Effector CD4-positive, alpha-beta T cell (primary cell): Measurements from ENCODE around the gene DROSHA.
"Not testable (repeated sequence)": the region's sequence is repeated elsewhere in the genome, so short reads cannot be mapped to it uniquely, and the experiment has no call there.

ENCODE experiments used
- DNase-seq: peaks from one replicate; pipeline ENCODE4 v3.0.0-alpha.2; 2020

Gene DROSHA

DNA sequence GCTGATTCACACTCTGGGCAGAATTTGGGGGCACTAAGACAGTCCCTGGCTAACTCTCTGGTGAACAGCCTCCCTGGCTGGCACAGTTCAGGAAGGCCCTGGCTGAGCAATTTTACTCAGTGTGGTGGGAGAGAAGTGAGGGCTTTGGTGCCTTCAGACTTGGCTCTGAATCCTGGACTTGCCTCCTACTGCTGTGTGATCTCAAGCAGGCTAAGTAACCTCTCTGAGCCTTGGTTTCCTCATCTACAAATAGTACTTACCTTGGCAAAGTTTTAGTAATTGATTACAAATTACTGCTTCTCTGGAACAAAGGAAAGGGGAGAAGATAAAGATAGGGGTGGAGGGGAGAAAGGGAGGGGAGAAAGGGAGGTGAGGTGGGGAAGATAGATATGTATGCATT lies 153.8 kb downstream of the DROSHA start:
- DNase-seq, result no peak

DNA sequence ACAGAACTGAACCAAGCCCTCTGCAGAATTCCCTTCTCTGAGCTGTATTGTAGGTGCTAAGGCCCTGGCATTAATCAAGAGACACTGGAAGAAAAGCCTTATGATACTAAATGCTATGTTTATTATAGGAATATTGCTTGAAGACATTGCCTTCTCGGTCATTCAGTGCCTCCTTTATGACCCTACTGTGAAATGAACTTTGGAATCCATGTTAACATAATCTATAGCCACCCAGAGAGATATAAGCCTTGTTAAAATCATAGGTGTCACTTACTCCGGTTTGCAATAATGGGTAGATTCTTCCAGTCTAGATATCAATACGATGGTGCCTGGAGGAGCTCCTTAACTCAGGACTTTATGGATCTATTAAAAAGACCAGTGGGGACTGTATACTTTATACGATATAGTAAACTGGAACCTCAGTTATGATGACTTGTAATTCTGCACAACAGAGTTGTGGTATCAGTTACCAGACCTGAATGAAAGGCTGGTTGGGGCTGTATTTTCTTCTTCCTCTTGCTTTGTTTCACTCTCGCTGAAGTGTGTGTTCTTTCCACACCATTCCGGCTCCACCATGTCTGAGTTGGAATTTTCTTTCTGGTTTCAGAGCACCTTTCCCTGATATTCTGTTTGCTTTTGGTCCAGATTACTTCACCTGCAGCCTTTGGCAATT lies 154.5 kb downstream of the DROSHA start:
- DNase-seq, result no peak

DNA sequence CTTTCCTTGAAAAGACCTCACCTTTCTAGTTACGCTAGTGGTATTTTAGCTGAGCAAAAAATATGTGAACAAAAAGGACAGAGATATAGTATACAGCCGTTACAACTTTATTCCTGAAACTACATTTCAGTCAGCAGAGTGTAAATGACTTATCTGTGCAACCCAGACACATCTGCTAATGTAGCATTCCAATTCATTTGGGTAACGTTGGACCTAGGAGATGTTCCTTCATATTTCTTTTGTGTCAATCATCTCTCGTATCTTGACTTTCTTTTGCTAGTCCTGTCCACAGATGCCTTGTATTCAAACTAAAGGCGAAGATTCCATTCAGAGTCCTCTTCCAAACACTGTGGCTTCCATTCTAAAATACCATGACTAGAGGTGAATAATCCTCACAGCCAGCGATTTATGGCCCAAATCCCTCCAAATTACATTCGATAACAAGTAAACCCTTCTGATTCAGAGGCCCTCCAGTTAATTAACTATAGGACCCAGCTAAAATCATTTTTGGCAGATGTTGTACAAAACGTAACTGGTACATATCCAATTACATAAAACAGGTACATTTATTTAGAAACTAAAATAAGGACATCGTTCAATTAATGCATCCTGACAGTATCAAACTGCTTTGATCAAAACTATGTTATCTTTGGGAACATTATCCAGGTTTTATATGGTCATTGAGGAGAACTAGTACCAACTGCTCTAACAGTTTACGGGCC lies 155.7 kb downstream of the DROSHA start:
- no peak for DNase-seq

DNA sequence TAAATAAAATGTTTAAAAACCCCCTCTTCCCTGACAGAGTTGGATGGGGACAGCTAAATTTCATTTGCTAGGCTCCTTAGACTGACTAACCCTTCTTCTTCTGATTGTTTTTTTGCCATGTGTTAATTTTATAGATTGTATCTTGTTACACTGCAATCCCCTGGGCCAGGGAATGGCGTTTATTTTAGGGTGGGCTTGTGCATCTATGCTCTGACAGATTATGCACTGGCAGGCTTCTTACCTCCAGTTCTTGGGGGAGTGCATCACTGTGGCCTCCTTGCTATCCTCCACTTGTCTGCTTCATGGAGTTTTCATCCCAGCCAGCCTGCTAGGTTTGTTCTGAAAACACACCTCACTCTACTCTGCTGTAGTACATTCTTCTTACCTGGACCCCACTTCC lies 159.8 kb downstream of the DROSHA start:
- no peak for DNase-seq

DNA sequence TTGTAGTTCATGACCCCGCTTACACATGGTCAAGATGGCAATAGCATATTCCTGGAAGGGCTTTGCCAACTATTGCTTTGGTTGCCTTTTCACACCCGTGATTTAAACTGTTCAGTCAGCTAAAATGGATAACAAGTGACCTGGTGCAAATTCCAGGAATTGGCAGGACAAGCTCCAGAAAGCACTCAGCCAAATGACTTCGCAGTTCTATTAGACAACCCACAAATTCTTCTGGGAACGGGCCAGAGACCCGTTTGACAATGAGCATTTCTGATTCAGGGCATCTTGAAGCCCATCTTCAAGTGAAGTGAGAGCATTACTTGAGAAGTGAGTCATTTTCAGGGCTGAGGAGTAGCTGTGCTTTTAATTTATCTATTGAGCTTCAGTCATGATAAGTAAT lies 165.0 kb downstream of the DROSHA start:
- DNase-seq, result no peak

DNA sequence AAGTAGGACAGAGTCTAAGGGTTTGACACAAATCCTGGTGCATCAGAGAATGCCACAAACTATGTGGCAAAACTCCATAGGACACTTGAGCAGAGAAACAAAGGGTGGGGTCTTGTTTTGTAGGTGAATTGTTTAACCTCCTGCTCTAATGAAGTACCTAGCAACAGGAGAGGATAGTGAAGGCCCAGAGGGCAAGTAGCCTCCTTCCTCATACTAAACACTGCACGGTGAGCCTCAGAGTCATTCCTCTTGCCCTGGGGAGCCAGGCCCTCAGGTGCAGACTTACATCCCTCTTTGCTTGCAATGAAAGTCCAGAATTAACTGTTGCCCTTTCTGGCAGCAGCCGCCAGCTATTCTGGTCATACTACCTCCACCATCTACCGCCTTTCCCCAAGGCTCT lies 166.1 kb downstream of the DROSHA start:
- no peak for DNase-seq

DNA sequence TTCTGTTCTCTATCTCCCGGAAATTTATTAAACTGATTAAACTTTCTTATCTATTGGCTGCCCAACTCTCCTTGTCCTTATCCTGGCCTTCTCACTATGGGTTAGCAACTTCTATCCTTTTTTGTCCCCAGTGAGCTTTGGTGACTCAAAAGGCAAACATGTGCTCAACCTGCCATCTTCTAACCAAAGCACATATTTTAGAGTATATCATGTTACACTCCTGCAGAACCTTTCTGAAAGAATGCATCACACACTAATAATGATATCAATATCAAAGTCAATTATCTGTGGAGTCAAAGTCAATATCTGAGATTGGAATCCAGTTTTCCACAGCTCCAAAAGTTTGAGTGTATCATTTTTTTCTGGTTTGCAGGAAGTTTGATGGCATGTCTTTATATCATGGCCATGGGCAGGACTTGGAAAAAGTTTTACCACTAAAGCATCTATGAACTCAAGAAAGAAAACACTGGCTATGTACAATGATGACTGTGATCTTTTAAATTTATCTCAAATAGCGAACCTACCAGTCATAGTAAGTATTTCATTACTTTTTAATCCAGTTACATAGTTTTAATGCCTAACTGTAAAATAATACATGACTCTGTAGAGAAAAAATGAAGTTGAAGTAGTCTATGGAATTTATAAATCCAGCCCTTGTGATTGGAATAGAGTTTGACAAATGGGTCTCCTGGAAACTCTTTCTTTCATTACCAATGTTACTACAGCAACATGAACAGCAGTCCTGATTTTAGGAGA lies 166.8 kb downstream of the DROSHA start:
- no peak for DNase-seq

DNA sequence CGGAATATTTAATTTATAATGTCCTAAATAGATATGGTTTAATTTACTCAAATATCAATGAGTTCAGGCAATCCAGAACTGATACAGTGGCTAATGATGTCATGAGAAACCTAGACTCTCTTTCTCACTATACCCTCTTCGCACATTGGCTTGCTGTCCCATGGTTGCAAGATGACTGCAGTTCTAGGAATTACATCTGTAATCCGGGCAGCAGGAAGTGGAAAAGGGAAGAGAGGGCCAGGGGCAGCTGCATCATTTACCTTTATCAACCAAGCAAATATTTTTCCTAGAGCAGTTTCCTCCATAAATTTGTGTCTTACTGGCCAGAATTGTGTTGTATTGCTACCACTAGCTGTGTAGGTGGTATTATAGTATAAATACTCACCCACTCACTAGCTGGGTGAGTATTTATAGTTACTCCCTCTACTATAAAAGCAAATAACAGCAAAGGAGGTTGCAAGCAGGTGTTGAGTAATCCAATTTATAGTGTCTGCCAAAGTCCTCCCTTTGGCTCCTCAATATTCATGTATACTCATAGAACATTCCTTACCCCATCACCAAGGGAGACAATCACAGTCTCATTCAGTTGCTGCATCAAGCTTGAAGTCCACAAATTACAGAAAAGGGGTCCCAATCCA lies 168.8 kb downstream of the DROSHA start:
- no peak for DNase-seq

DNA sequence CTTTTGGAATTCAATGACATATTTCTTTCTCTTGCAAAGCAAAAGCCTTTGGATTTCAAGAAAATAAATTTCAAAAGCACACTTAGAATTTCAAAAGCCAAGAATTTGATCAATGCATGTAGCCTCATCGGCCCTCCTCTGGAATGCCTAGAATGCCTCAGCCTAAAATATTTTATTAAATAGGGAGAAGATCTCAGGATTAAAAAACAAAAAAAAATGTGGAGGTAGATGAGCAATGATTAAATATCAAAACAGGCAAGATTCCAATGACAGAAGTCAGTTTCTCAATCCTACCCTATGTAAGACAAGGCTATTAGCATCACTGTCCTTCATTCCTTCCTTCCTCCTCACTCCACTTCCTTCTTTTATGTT lies 169.4 kb downstream of the DROSHA start:
- no peak for DNase-seq

DNA sequence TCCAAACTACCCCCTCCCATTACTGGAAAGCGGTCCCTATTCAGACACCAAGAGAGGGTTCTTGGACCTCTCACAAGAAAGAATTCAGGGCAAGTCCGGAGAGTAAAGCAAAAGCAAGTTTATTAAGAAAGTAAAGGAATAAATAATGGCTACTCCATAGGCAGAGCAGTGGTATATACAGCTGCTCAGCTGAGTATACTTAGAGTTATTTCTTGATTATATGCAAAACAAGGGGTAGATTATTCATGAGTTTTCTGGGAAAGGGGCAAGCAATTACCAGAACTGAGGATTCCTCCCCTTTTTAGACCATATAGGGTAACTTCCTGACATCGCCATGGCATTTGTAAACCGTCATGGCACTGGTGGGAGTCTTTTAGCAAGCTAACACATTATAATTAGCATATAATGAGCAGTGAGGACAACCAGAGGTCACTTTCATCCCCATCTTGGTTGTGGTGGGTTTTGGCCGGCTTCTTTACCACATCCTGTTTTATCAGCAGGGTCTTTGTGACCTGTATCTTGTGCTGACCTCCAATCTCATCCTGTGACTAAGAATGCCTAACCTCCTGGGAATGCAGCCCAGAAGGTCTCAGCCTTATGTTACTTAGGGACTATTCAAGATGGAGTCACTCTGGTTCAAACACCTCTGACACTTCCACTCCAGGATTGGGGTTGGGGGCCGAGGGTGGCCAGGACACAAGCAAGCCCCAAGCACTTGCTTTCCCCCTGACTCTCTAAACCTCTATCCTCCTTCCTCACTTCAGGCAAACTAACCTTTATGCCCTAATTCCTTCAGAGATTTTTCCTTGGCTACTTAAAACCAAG lies 170.0 kb downstream of the DROSHA start:
- DNase-seq, result not testable (repeated sequence)

DNA sequence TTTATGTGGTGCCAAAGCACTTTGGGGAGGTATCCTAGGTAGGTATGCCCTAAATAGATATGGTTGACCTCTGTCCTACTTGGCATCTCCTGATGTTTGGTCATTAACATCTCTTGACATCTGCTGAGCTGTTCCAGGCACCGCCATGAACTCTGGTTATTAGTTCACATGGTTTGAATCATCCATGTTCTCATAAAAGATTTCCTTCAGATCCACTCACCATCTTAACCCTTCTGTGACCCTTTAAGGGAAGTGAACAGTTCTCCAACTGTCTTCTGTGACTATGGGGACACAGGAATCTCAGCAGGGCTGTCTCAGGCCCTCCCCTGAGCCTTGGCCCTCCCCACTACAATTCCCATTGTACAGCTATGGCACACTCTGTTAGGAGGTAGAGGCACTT lies 170.7 kb downstream of the DROSHA start:
- DNase-seq, result no peak

DNA sequence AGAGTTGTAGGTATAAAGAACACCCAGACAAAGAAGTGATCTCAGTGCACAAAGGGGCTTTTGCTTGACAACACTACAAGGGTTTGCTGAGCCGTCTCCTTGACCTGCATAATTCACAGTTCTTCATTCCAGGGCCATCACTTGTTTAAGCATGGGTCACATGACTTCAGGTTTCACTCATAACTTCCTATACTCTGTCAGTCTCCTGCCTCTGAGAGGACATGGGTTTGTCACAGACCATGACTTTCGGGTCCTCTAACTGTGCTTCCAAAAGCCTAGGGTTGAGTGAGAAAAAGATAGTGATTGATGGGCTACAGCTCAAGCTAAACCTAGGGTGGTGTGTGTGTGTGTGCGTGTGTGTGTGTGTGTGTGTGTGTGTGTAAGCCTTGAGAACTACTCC lies 172.1 kb downstream of the DROSHA start:
- no peak for DNase-seq

DNA sequence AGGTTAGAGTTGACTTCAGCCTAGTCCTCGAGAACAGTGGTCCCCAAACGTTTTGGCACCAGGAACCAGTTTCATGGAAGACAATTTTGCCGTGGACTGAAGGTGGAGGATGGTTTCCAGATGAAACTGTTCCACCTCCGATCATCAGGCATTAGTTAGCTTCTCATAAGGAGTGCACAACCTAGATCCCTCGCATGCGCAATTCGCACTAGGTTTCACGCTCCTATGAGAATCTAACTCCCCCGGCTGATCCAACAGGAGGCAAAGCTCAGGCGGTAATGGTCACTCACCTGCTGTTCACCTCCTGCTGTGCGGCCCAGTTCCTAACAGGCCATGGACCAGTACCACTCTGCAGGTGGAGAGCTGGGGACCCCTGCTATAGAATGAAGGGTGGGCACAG lies 174.9 kb downstream of the DROSHA start:
- no peak for DNase-seq

DNA sequence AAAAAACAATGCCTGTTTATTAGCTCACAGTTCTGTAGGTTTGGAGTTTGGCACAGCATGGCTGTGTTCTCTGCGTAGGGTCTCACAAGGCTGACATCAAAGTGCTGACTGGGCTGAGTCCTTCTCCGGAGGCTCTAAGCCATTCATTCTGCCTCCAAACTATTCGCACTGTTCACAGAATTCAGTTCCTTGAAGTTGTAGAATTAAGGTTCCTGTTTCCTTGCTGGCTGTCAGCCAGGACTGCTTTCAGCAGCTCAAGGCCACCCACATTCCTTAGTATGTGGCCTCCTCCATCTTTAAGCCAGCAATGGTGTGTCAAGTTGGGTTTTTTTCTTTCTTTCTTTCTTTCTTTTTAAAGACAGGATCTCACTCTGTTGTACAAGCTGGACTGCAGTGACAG lies 176.6 kb downstream of the DROSHA start:
- DNase-seq, result no peak
